GM18511 (cell line): ENCODE measurements around the gene HOXA5.

Experiments used
- ATAC-seq: cut with Tn5 transposase; IDR thresholded peaks from one replicate; pipeline ENCODE4 v1.9.1; 2021; ENCODE audit warnings: mild to moderate bottlenecking, moderate library complexity; ENCODE audit not compliant: unreplicated experiment

Gene HOXA5

DNA sequence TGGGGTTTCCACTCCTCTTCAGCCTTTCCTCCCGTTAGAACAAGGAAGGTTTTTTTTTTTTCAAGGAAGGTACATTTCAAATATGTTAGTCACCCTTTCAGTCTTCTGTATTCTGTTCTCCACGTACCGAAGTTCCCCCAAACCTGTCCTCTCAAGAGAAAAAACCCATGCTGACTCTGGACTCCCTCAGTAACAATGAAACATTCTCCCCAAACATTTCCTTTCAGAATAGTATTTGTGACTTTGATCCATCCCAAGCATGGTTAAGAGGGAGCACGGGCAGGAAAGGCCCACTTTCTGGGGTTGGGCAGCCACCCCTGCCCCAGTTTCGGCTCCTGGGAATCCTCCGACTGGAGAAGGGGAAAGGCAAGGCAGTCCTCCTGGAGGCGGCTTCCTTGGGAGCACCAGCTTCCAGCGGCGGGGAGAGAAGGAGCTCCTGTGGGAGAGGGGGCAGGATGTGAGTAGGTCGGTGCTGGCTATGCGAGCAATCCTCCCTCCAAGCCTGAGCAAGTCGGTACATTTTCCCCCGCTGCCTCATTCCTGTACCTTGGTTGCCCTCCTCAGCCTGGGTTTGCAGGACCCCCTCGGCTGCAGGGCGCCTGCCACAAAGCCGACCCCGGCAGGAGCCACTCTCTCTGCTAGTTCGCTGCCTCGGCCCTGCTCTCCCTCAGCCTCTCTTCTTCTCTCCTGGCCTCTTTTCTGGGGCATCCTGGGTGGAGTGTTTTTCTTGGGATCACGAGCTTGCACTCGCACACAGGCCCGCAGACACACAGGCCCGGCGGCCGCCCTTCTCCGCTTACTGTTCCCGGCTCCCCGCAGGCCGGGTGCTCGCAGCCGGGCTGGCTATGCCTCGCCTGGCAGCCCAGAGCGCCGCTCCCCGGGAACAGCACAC lies 45.5 kb downstream of the HOXA5 start:
- no peak for ATAC-seq

- ATAC-seq = peak; percentile 6
Measured at GRCh38 chr7:27096768-27097514, 46.5 kb downstream of the HOXA5 start.

GRCh38 chr7:27095897-27096767 lies 47.3 kb downstream of the HOXA5 start, which contains the start of gene HOXA1:
Gene HOXA1 (minus strand): TSS chr7:27096000. CDS start chr7:27095912, 88 bp downstream.
- peak; percentile 85 for ATAC-seq

- ATAC-seq = peak; percentile 19
Measured at GRCh38 chr7:27095050-27095896, 48.2 kb downstream of the HOXA5 start.

DNA sequence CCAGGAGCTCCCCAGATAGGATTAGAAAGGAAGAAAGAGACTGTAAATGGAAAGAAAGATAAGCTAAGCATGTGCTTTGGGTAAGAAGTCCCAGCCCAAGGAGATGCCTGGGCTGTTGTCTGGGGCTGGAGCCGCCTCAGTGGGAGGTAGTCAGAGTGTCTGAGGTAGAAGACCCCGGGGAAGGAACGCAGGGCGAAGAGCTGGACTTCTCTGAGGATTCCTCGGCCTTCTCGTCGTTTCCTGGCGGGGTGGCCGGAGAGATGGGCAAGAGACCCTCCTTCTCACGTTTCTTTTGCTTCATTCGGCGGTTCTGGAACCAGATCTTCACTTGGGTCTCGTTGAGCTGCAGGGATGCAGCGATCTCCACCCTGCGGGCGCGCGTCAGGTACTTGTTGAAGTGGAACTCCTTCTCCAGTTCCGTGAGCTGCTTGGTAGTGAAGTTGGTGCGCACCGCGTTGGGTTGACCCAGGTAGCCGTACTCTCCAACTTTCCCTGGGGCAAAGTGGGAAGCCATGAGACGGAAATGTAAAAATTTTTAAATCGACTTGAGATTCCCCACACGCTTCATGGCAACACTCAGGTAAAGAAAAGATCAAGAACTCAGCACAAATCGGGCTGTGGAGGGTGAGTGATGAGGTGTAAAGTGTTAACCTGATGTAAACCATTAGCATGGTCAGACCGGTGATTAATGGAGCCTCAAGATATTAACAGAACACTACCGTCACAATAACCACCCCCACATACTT lies 49.0 kb downstream of the HOXA5 start:
- ATAC-seq = no peak

DNA sequence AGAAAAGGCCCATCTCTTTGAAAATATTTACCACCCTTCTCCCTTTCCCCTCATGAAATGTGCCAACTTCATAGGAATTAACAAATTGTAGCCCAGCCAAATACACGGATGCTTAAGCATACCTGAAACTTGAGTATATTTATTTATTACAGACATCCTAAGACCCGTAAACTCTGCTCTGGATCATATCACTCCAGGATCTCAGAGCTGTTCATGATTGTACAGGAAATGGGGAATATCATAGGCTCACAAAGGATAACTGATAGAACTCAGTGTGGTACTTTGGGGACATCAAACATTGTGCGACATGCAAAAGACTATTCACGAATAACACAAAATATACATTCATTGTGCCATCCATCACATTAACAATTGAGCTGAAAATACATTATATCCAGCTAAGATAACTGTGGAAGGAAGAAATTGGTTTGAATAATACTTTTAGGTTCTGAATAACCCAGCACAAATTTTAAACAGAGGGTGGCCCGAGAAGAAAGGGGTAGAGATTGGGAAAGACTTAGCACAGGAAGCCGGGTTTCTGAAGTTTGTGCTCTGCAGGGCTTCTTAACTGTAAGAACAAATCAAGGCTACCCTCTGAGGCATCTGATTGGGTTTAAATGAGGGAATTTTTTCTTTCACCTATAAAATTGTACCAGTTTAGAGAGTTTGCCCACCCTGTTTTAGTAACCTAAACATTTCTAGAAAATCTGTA lies 50.1 kb downstream of the HOXA5 start:
- ATAC-seq = no peak

- no peak for ATAC-seq
Measured at GRCh38 chr7:27092819-27093110, 50.7 kb downstream of the HOXA5 start.

DNA sequence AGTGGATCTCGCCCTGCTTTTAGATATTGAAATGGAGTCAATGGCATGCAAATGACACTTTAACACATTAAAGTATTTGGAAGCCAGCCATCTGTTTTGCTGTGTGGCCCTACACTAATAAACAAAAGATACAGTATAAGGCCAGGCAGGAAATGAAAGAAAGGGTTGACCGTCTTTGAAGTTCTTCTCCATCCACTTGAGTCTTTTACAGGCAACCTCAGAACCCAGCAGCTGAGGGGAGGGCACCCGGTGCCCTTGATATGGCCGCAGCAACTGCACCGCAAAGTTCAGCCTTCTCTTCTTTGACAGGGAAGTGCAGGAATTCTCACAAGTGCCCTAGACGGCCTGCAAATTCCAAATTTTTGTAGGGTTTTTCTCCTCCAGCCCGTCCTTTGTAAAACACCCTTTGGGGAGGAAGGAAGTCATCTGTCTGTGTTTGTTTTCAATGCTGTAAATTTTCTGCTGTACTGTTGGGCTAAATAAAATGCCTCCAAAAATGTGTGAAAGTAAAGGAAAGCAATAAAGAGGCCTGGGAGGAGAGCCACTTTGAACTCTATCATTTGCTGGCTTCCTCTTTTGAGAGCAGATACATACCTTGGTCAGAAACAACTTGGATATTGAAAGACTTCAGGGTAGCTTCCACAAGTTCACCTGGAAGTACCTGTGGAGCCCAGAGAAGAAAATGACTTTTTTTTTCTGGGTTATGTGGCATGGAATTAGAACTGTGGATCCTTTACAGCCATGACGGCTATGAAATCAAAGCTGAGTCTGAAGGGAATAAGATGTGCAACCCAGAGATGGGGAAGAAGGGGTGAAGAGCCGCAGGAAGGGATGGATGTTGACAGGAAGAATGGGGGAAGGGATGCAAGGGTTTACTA lies 51.3 kb downstream of the HOXA5 start:
- no peak for ATAC-seq

GRCh38 chr7:27091105-27091504 lies 52.4 kb downstream of the HOXA5 start:
- ATAC-seq = no peak
